Kidney (tissue), 14 donors: ENCODE data around the gene C1orf74. TPM values are rescaled to one million over a fixed set of nuclear protein-coding genes. Genes with fewer than 3 reads are reported as not detected.

Experiments
- DNase-seq, 5 donors: peaks; one replicate each; pipeline ENCODE4 v3.0.0-alpha.2; 2013 to 2020
- FAIRE-seq: peaks from 2 replicates; lab custom pipeline; 2012; peaks lifted over from hg19 to GRCh38; lab: Jason Lieb, UNC
- H3K27ac ChIP-seq, 2 donors: one replicate each; pipeline ENCODE4 v1.7.0; 2013; ENCODE audit warnings: low read depth in 2 of 2, low read length in 2 of 2, inconsistent platforms in 1 of 2
- H3K27me3 ChIP-seq: one replicate; pipeline ENCODE4 v1.7.1; 2013; ENCODE audit warnings: low read length, inconsistent platforms; ENCODE audit not compliant: control insufficient read depth, insufficient read depth
- H3K36me3 ChIP-seq, 3 donors: one replicate each; pipeline versions ENCODE4 v1.7.0 to v1.7.1; 2013; ENCODE audit warnings: low read length in 3 of 3, control low read depth in 1 of 3, inconsistent platforms in 1 of 3; ENCODE audit not compliant: insufficient read depth in 3 of 3, control insufficient read depth in 2 of 3
- H3K4me1 ChIP-seq, 3 donors: one replicate each; pipeline versions ENCODE4 v1.7.0 to v1.7.1; 2013; ENCODE audit warnings: low read length in 3 of 3, inconsistent platforms in 1 of 3, low read depth in 1 of 3; ENCODE audit not compliant: control insufficient read depth in 2 of 3, insufficient read depth in 2 of 3
- H3K4me3 ChIP-seq, 3 donors: one replicate each; pipeline versions ENCODE4 v1.7.0 to v1.8.1; 2013; ENCODE audit warnings: low read length in 3 of 3, control low read depth in 1 of 3, inconsistent platforms in 1 of 3
- H3K9ac ChIP-seq, 3 donors: one replicate each; pipeline versions ENCODE4 v1.7.0 to v1.7.1; 2013; ENCODE audit warnings: low read length in 3 of 3, control low read depth in 1 of 3, inconsistent platforms in 1 of 3
- H3K9me3 ChIP-seq, 3 donors: one replicate each; pipeline versions ENCODE4 v1.7.0 to v1.7.1; 2013; ENCODE audit warnings: low read length in 3 of 3, control low read depth in 1 of 3, inconsistent platforms in 1 of 3; ENCODE audit not compliant: control insufficient read depth in 2 of 3, insufficient read depth in 1 of 3
- intact Hi-C: fragments of 100-400 bp; cut with DNase I; formaldehyde crosslinking; loops from one replicate; pipeline ENCODE4 v1.11.1; 2022
- polyA plus RNA-seq: library from polyadenylated mRNA; stranded (reverse); fragments of 350-450 nt; fragmentation: Illumina TruSeq; extraction: RNeasy Lipid Tissue Mini Kit (QIAGEN cat#74804); gene quantifications from one replicate; pipeline ENCODE4 v1.2.3, GENCODE V29; 2014; ENCODE audit warnings: low read depth, low replicate concordance; ENCODE audit not compliant: insufficient read depth
- total RNA-seq: library from RNA; stranded (reverse); fragmentation: NEBNext Ultra II Directional; extraction: Animal tissue kit (Norgen Biotek cat#: 25700); gene quantifications from one replicate; pipeline ENCODE4 v1.2.1, GENCODE V29; 2021
- TF ChIP-seq, protein P1 (sequence below): IDR thresholded peaks from 3 replicates; pipeline ENCODE4 v1.5.1; 2012; ENCODE audit warnings: mild to moderate bottlenecking, moderate library complexity, borderline replicate concordance; ENCODE audit not compliant: insufficient read depth; ENCODE audit errors: extremely low read depth
- donor health status: control.
- donor health status: control.
- donor health status: control.
- donor health status: control.
- donor health status: control.
- donor health status: DM: yes; HTN: yes; CAD: no.
- donor health status: Normal renal cell carcinoma (clear cell type).

Gene C1orf74
- total and polyA plus RNA-seq, 2 donors from 2014 or later, result 2.5 TPM

DNA sequence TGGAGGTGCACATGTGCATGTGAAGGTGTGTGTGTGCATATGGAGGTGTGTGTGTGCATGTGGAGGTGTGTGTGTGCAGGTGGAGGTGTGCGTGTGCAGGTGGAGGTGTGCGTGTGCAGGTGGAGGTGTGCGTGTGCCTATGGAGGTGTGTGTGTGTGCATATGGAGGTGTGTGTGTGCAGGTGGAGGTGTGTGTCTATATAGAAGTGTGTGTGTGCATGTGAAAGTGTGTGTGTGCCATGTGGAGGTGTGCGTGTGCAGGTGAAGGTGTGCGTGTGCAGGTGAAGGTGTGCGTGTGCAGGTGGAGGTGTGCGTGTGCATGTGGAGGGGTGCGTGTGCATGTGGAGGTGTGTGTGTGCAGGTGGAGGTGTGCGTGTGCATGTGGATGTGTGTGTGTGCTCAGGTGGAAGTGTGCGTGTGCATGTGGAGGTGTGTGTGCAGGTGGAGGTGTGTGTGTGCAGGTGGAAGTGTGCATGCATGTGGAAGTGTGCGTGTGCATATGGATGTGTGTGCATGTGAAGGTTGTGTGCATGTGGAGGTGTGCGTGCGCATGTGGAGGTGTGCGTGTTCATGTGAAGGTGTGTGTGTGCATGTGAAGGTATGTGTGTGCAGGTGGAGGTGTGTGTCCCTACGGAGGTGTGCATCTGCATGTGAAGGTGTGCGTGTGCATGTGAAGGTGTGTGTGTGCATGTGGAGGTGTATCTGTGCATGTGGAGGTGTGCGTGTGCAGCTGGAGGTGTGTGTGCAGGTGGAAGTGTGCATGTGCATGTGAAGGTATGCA lies 13.5 kb downstream of the C1orf74 start:
- H3K27me3 ChIP-seq, result no peaks in the 10 kb centered on the region
- peaks cover 3 to 14% (median 5%) of the 10 kb centered on the region in 3 donors for H3K4me1 ChIP-seq
- no peaks in the 10 kb centered on the region for H3K9me3 ChIP-seq
- H3K4me3 ChIP-seq, result no peak overlapping the region
- no peak overlapping the region for H3K9ac ChIP-seq
- TF ChIP-seq, protein P1, sequence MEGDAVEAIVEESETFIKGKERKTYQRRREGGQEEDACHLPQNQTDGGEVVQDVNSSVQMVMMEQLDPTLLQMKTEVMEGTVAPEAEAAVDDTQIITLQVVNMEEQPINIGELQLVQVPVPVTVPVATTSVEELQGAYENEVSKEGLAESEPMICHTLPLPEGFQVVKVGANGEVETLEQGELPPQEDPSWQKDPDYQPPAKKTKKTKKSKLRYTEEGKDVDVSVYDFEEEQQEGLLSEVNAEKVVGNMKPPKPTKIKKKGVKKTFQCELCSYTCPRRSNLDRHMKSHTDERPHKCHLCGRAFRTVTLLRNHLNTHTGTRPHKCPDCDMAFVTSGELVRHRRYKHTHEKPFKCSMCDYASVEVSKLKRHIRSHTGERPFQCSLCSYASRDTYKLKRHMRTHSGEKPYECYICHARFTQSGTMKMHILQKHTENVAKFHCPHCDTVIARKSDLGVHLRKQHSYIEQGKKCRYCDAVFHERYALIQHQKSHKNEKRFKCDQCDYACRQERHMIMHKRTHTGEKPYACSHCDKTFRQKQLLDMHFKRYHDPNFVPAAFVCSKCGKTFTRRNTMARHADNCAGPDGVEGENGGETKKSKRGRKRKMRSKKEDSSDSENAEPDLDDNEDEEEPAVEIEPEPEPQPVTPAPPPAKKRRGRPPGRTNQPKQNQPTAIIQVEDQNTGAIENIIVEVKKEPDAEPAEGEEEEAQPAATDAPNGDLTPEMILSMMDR, result no peak
- intact Hi-C loops, result no loop called here
- no peaks in the 10 kb centered on the region for H3K36me3 ChIP-seq
- H3K27ac ChIP-seq, result no peak overlapping the region
- DNase-seq (peak in 1 of 5 donors; percentile 52), FAIRE-seq (no peak)

DNA sequence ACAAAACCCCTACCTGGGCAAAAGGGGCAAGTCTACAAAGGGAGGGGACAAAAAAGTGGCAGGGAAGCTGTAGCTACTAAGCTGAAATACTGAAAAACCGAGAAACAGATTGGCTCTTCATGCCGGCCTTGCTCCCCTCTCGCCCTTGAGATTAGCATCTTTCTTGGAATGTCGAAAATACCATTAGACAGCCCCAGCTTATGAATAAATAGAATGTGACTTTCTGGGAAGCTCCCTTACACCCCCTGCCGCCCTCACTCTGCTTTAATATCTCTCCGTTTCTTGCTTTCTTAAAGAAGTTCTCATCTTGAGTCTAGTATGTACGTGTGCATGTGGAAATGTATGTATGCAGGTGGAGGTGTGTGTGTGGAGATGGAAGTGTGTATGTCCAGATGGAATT lies 14.4 kb downstream of the C1orf74 start:
- Histone ChIP-seq H3K4me3 (peak overlapping the region in 1 of 3 donors; percentile 3), H3K36me3 (no peaks in the 10 kb centered on the region), H3K27me3 (no peaks in the 10 kb centered on the region), H3K4me1 (peaks cover 3 to 14% (median 5%) of the 10 kb centered on the region in 3 donors), H3K9me3 (no peaks in the 10 kb centered on the region), H3K9ac (no peak overlapping the region), H3K27ac (peak overlapping the region; percentile 32 to 38)
- FAIRE-seq (no peak), DNase-seq (peak in 1 of 5 donors; percentile 28)
- TF ChIP-seq, protein P1, result no peak
- intact Hi-C loops, result no loop called here

DNA sequence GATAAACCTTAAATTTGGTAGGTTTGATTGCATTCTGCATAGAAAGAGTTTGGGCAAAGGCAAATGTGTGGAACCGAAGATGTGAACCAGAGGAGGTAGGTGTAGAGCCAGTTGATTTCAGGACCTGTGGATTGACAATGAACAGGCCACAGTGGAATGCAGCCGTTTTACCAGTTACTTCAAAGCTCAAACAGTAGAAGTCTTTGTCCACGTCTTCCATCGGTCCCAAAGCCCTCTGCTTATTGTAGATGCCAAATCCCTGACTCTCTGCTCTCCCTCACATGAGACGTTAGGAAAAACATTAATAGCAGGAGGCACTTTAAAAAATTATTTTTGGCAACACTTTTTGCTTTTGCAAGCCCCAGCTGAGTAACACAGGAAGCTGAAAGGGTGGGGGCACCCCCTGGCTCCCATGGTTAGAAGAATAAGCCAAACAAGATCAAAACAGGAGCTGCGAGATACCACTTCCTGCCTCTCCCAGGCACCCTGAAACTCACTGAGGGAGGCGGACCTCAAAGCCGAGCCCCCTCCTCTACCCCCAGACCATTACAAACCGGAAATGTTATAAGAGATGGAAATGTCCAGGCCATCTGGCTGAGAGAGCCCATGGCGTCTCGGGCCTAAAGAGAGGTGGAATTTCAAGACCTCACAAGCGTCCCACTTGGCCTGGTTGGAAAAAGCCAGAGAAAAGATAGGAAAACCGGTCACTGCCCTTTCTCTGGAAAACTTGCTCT lies 15.0 kb downstream of the C1orf74 start:
- DNase-seq, result peak in 2 of 5 donors; percentile 66 to 86
- Histone ChIP-seq H3K36me3 (no peaks in the 10 kb centered on the region), H3K4me3 (peak overlapping the region in 2 of 3 donors; percentile 0 to 21), H3K27me3 (no peaks in the 10 kb centered on the region), H3K4me1 (peaks cover 3 to 14% (median 5%) of the 10 kb centered on the region in 3 donors), H3K9me3 (no peaks in the 10 kb centered on the region), H3K27ac (peak overlapping the region; percentile 32 to 38), H3K9ac (no peak overlapping the region)
- no peak for FAIRE-seq
- intact Hi-C loops, result no loop called here
- TF ChIP-seq, protein P1, result no peak
